GM18502 (cell line): ENCODE results near the gene LYPLA2.
"Not testable (repeated sequence)": the region's sequence is repeated elsewhere in the genome, so short reads cannot be mapped to it uniquely, and the experiment has no call there.

Source experiments
- ATAC-seq: cut with Tn5 transposase; IDR thresholded peaks from one replicate; pipeline ENCODE4 v1.9.1; 2021; ENCODE audit warnings: mild to moderate bottlenecking; ENCODE audit not compliant: unreplicated experiment, poor library complexity

The LYPLA2 gene

GRCh38 chr1:23825762-23826522, 35.0 kb downstream of the LYPLA2 start:
- no peak for ATAC-seq

- not testable (repeated sequence) for ATAC-seq
Observed at GRCh38 chr1:23826590-23826989, 35.6 kb downstream of the LYPLA2 start.

- no peak for ATAC-seq
Observed at GRCh38 chr1:23827717-23828116, 36.8 kb downstream of the LYPLA2 start.

GRCh38 chr1:23834156-23834555, 43.2 kb downstream of the LYPLA2 start:
- ATAC-seq, result not testable (repeated sequence)

- no peak for ATAC-seq
Observed at GRCh38 chr1:23836037-23836436, 45.1 kb downstream of the LYPLA2 start.

GRCh38 chr1:23837908-23838307, 47.0 kb downstream of the LYPLA2 start:
- ATAC-seq, result no peak

GRCh38 chr1:23838401-23838866, 47.5 kb downstream of the LYPLA2 start:
- peak; percentile 46 for ATAC-seq

GRCh38 chr1:23843644-23844043, 52.7 kb downstream of the LYPLA2 start:
- no peak for ATAC-seq
